Tibial artery (tissue), 4 donors: ENCODE results near the gene BTG4.

Source experiments
- DNase-seq, 2 donors: peaks; one replicate each; pipeline ENCODE4 v3.0.0-alpha.2; 2019
- H3K27ac ChIP-seq, 2 donors: fragments of 200-600 bp; sonication (generic) in 1 of 2; 1 replicate in 1 of 2; 2 replicates in 1 of 2; pipeline ENCODE4 v1.5.1; 2018 to 2019; ENCODE audit warnings: mild to moderate bottlenecking in 1 of 2
- H3K27me3 ChIP-seq, 2 donors: fragments of 200-600 bp; sonication (generic) in 1 of 2; one replicate each; pipeline versions ENCODE4 v1.5.1 to v1.6.0; 2016 to 2019
- H3K36me3 ChIP-seq, 3 donors: fragments of 200-600 bp; sonication (generic) in 2 of 3; one replicate each; pipeline ENCODE4 v1.5.1; 2016 to 2019; ENCODE audit warnings: mild to moderate bottlenecking in 2 of 3
- H3K4me1 ChIP-seq, 4 donors: fragments of 200-600 bp; sonication (generic) in 2 of 4; 1 replicate in 3 of 4; 2 replicates in 1 of 4; pipeline ENCODE4 v1.5.1; 2016 to 2019
- H3K4me3 ChIP-seq, 2 donors: fragments of 200-600 bp; sonication (generic) in 1 of 2; 1 replicate in 1 of 2; 2 replicates in 1 of 2; pipeline ENCODE4 v1.5.1; 2018 to 2019; ENCODE audit warnings: mild to moderate bottlenecking in 2 of 2
- H3K9me3 ChIP-seq, 3 donors: fragments of 200-600 bp; sonication (generic) in 1 of 3; one replicate each; pipeline ENCODE4 v1.5.1; 2016 to 2019
- CTCF ChIP-seq, 2 experiments: fragments of 200-600 bp in 1 of 2; fragments of 450-650 bp in 1 of 2; IDR thresholded peaks; one replicate each; pipeline ENCODE4 v1.5.1; 2017 to 2019; ENCODE audit warnings: antibody characterized with exemption in 2 of 2, mild to moderate bottlenecking in 1 of 2, moderate library complexity in 1 of 2
- intact Hi-C: fragments of 100-400 bp; cut with DNase I; formaldehyde crosslinking; loops from one replicate; pipeline ENCODE4 v1.15.0; 2023; ENCODE audit warnings: low total_unique reads

The BTG4 gene

GRCh38 chr11:111457731-111458368 lies 54.3 kb downstream of the BTG4 start:
- H3K4me3 ChIP-seq, result no peak overlapping the region
- peaks cover 0 to 18% of the 10 kb centered on the region in 2 donors for H3K27me3 ChIP-seq

GRCh38 chr11:111456859-111457730 lies 55.1 kb downstream of the BTG4 start:
- H3K4me3 ChIP-seq, result no peak overlapping the region
- DNase-seq, result no peak
- no peaks in the 10 kb centered on the region for H3K36me3 ChIP-seq
- intact Hi-C loops, result no loop called here
- H3K27ac ChIP-seq, result no peak overlapping the region
- no peaks in the 10 kb centered on the region for H3K4me1 ChIP-seq
- H3K9me3 ChIP-seq, result no peaks in the 10 kb centered on the region
- H3K27me3 ChIP-seq, result peaks cover 0 to 18% of the 10 kb centered on the region in 2 donors
- TF ChIP-seq CTCF (IDR thresholded peaks at IDR 0.05), result no peak

More at GRCh38 chr11:111457731-111458368, 54.3 kb downstream of the BTG4 start:
- Histone ChIP-seq H3K36me3 (no peaks in the 10 kb centered on the region), H3K27ac (no peak overlapping the region), H3K9me3 (no peaks in the 10 kb centered on the region), H3K4me1 (no peaks in the 10 kb centered on the region)
- DNase-seq, result no peak
- intact Hi-C loops, result no loop called here
- TF ChIP-seq CTCF (IDR thresholded peaks at IDR 0.05), result no peak

- DNase-seq, result no peak
- no peak overlapping the region for H3K4me3 ChIP-seq
- H3K4me1 ChIP-seq, result no peaks in the 10 kb centered on the region
- H3K27ac ChIP-seq, result no peak overlapping the region
- peaks cover 0 to 19% of the 10 kb centered on the region in 2 donors for H3K27me3 ChIP-seq
- H3K36me3 ChIP-seq, result no peaks in the 10 kb centered on the region
- intact Hi-C loops, result no loop called here
- H3K9me3 ChIP-seq, result no peaks in the 10 kb centered on the region
- TF ChIP-seq CTCF (IDR thresholded peaks at IDR 0.05), result no peak
Measured at GRCh38 chr11:111456086-111456858, 55.9 kb downstream of the BTG4 start.

- peaks cover 0 to 17% of the 10 kb centered on the region in 2 donors for H3K27me3 ChIP-seq
- H3K4me3 ChIP-seq, result no peak overlapping the region
- H3K9me3 ChIP-seq, result no peaks in the 10 kb centered on the region
- no peak overlapping the region for H3K27ac ChIP-seq
- TF ChIP-seq CTCF (IDR thresholded peaks at IDR 0.05), result no peak
- no peak for DNase-seq
- intact Hi-C loops, result no loop called here
- no peaks in the 10 kb centered on the region for H3K4me1 ChIP-seq
- no peaks in the 10 kb centered on the region for H3K36me3 ChIP-seq
Measured at GRCh38 chr11:111455291-111456085, 56.7 kb downstream of the BTG4 start.
